ENCODE results near the gene PDE10A.

Gene PDE10A

DNA sequence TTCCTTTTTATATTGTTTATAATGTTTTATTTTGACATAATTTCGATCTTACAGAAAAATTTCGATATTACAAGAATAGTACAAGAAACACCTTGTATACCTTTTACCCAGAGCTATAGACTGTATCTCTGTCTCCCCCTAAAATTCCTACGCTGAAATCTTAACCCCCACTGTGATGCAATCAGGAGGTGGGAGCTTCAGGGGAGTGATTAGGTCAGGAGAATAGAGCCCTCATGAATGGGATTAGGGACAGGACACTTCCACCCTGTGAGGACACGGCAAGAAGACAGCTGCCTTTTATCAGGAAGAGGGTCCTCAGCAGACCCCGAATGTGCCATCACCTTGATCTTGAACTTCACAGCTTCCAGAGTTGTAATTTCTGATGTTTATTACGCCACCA, 204.9 kb downstream of the PDE10A start:
- no peak for DNase-seq

GRCh38 chr6:165456286-165456685, 206.8 kb downstream of the PDE10A start:
- no peak for DNase-seq

DNA sequence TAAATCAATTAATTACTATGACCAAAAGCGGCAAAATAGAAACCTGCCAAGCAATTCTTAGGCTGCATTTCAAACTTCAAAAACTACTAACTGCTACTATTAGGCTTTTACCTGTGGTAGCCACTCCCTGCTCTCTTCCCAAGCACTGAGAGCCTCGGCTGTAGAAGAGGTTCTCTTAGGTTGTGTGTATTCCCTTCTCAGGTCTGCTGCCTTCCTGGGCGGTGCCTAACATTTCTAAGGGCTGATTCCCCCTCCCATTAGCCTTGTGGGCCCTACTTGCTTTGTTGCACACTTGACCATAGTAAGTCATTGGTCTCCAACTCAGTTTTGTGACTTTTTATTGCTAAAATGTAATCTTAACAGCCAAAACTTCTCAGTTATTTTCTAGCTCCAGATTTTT, 207.6 kb downstream of the PDE10A start:
- no peak for DNase-seq

GRCh38 chr6:165453395-165453794, 209.6 kb downstream of the PDE10A start:
- no peak for DNase-seq

DNA sequence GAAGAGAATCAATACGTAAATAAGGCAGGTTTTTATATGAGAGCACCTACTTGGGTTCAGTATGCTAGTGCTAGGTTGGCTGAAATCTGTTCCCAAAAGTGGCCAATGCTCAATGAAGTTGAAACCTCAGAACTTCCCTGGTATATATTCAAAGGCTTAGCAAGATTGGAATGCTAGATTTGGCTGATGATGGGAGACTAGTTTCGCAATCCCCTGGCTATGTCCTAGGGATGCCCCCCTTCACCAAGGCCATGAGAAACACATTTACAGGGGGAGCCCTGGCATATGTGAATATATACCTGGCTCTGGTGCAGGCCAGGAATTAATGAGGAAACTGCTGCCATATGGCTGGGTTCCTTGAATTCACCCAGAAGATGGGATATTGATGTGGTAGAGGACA, 211.2 kb downstream of the PDE10A start:
- DNase-seq: no peak

GRCh38 chr6:165448210-165448609, 214.8 kb downstream of the PDE10A start:
- no peak for DNase-seq

DNA sequence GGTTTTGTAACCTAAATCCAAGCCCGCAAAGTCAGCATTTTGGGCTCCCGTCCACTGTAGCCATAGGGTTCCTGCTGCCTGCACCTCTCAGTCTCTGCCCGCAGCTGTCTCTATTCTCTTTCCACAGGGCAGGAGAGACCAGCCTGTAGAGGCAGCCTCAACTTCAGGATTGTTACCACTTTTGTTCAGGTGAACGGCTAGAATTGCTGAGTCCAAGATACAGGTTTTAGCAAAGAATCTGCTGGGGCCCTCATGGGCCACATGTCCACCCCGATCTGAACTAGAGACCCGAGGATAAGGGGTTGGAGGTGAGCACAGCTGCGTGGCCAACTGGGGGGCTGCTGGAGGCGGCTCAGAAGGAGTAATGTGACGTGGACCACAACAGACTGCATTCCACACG, 215.9 kb downstream of the PDE10A start:
- no peak for DNase-seq

DNA sequence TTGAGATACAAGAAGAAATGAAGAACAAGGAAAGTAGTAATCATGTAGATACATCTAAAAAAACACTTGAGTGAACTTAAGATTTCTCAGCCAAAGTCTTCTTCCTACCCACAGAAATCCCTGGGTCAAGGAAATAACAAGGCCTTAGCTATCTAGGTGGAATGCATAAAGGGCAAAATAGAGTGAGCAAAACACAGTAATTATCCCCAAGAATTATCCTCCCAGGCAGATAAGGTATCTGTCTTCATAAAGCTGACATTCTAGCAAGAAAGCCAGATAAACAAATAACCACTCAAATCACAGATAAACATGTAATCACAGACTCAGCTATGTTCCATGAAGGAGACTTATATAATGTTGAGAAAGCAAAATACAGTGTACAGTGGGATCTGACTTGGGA, 216.7 kb downstream of the PDE10A start:
- DNase-seq: no peak

- DNase-seq: no peak
These were observed 219.6 kb downstream of the PDE10A start for GRCh38 chr6:165443462-165443861.

- no peak for DNase-seq
These were observed 221.9 kb downstream of the PDE10A start for GRCh38 chr6:165441181-165441580.

DNA sequence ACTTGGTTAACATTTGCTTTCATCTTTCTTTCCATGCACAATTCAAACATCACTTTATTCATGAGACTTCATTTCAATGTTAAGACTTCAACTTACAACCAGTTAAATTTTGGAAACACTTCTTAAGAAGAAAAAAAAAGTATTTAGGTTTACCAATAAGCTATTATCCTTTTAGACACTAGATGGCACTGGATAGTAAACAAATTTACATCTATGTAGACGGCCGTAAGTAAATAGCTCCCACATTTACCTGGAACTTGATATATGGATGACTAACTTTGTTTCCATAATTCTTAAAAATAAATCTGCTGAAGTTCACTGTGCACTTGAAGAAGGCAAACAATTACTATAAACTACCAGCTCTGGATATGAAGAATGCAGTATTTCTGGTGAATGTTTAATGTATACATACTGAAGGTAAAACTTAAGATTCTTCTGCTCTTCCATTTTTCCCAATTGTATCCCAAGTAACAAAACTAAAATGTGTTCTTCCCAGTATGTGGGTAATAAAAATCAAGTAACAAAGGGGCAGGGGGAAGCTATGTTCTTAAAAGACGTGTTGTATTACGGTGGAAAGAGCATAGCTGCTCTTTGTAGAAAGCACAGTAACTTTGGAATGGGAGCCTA, 223.0 kb downstream of the PDE10A start:
- DNase-seq: no peak

DNA sequence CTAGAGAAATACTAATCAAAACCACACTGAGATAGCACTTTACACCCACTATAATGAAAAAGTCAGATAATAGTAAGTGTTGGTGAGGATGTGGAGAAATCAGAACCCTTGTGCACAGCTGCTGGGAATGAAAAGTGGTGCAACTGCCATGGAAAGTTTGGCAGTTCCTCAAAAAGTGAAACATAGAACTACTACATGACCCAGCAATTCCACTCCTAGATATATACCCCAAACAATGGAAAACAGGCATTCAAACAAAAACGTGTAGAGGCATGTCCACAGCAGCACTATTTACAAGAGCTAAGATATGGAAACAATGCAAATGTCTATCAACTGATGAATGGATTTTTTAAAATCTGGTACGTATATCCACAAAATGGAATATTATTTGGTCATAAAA, 236.1 kb downstream of the PDE10A start:
- no peak for DNase-seq

- DNase-seq: no peak
These were observed 240.8 kb downstream of the PDE10A start for GRCh38 chr6:165422192-165422591.

DNA sequence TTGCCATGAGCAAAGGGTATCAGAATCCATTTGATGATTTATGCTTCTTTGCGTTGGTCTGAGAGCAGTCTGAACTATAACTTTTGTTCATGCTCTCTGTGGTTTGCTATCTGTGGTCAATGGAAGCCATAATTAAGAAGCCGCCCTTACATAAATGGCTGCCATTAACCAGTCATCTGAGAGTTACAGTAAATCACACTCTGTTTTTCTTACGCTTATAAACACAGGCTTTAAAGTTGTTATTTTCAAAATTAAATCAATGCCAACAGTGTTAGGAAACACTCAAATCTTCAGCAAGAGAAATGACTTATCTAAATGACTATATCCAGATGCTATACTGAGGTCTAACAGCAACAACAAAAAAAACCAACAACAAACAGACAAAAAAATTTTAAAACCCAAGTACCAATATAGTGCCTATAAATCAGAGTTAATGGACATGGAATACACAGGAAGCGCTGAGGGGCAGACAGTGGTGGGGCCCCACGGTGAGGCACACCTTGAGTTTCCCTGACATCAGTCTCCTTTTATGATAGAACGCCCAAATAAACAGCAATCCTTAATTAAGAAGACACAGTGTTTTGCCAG, 245.7 kb downstream of the PDE10A start:
- DNase-seq: no peak

DNA sequence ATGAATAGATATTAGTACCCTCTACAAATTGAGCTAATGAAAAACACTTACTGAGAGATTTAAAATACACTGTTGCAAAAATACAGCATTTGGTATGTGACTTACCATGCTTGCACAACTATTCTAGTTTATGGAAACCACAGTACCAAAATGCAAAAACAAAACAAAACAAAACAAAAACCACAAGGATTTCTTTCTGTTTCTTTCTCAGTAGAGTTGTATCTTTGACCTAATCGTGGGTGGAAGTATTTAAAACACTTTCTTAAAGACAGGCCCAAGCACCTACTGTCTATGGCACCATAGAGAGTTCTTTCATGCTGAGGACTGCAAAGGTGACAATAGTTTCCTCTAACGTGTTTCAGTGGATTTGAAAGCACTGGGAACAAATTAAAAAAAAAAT, 258.3 kb downstream of the PDE10A start:
- DNase-seq: no peak

DNA sequence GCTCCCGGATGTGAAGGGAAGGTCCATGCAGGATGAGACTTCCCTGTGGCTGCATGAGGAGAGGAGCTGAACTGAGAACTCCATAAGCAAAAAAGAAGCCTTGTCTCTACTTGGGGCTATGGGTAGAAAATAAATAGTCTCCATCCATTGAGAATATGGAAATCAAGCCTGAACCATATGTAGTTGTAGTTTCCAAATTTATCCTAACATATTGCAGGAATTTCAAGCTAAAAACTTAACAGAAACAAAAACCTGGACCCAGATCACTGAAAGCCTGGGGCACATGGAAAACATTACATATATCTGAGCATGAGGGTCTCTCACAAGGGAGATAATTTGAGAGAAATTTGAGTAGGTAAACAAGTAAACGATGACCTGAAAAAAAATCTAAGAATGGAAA, 258.7 kb downstream of the PDE10A start:
- no peak for DNase-seq

DNA sequence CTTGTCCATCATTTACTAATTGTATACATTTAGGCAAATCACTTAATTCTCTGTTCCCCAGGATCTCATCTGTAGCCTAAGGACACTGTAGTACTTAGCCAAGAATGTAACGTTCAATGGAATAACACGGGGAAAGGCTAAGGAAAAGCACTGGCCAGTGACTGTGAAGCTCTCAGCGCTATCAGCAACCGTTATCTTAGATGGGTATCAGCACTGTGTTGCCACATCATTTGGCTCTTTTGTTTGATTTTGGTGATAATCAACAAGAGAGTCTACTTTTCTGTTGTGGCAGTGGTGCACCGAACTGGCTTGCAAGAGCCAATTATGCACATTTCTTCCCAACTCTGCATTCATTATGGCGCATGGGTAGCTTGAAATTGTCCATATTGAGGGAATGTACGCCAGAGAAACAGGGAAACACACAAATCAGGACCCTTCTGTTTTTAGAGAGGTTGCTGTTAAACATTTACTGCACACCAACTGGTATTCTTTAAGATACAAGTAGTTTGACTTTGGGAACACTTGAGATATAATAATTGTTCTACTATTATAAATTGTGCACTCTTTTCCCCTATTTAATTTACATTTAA, 259.9 kb downstream of the PDE10A start:
- no peak for DNase-seq

GRCh38 chr6:165401092-165401491, 261.9 kb downstream of the PDE10A start:
- no peak for DNase-seq

DNA sequence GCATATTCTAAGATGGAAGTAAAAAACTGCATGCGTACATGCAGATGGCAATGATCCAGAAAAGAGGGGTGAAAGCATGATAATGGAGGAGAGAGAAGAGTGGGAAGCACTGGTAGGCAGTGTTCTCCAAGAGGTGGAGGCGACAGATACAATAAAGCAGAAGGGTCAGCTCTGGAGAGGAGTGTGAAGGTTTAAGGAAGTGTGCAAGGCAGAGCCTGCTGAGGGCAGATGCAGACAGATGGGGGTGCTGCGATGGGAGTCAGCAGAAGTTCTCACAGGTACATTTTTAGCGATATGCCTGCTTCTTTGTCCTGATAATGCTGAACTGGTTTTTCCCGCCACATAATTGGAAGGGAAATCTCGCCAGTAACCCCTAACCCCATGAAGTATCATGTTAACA, 272.6 kb downstream of the PDE10A start:
- DNase-seq: no peak

GRCh38 chr6:165389534-165389933, 273.5 kb downstream of the PDE10A start:
- no peak for DNase-seq

- DNase-seq: no peak
These were observed 279.7 kb downstream of the PDE10A start for GRCh38 chr6:165383323-165383722.

- DNase-seq: no peak
These were observed 286.9 kb downstream of the PDE10A start for GRCh38 chr6:165376100-165376499.

- no peak for DNase-seq
These were observed 297.7 kb downstream of the PDE10A start for GRCh38 chr6:165365371-165365770.

- DNase-seq: no peak
These were observed 317.3 kb downstream of the PDE10A start for GRCh38 chr6:165345700-165346099.

GRCh38 chr6:165340532-165340931, 322.5 kb downstream of the PDE10A start:
- no peak for DNase-seq
